K562 (cell line): ENCODE data around the gene SIX3. TPM values are rescaled to one million over a fixed set of nuclear protein-coding genes. Genes with fewer than 3 reads are reported as not detected.

Experiments
- ATAC-seq: fragments of 200-7000 bp; cut with Tn5 transposase; 3 replicates; pipeline ENCODE4 v1.9.1; 2020; ENCODE audit warnings: moderate library complexity
- BruUV-seq: library from RNA; stranded (reverse); fragments of 400-500 nt; replicated peaks from 2 replicates; lab custom pipeline; 2021; lab: Mats Ljungman, UMichigan
- CTCF ChIA-PET: fragments of 300-600 bp; formaldehyde crosslinking; extraction: SDS; loops from one replicate; lab custom pipeline; 2021; ENCODE audit warnings: low intra/inter-chr PET ratio; lab: Yijun Ruan, JAX
- POLR2A ChIA-PET: fragments of 300-600, 350-650 bp; sonication (Branson Sonifier 250); formaldehyde crosslinking; extraction: SDS; loops from one replicate; lab custom pipeline; 2021; ENCODE audit warnings: antibody characterized with exemption, inconsistent platforms; lab: Yijun Ruan, JAX
- DNase-seq, 4 experiments: peaks; one replicate each; pipeline versions ENCODE4 v3.0.0 to v3.0.0-alpha.2; 2011 to 2018; ENCODE audit warnings: low spot score in 3 of 4, mixed read lengths in 3 of 4; ENCODE audit errors: extremely low read depth in 1 of 4
- FAIRE-seq: peaks from 2 replicates; lab custom pipeline; 2011; peaks lifted over from hg19 to GRCh38; lab: Jason Lieb, UNC
- H2AFZ ChIP-seq: 2 replicates; pipeline ENCODE4 v1.6.0; 2011; ENCODE audit warnings: low read depth, low read length, control low read depth, inconsistent platforms
- H3K27ac ChIP-seq: fragments of 200-600 bp; 3 replicates; pipeline ENCODE4 v1.8.0; 2011; ENCODE audit warnings: low read depth, mild to moderate bottlenecking, control low read depth, inconsistent platforms, low read length, moderate library complexity, mixed read lengths; ENCODE audit errors: extremely low read depth
- H3K27me3 ChIP-seq, 2 experiments: fragments of 300-600 bp in 1 of 2; 2 replicates in 1 of 2; 3 replicates in 1 of 2; pipeline versions ENCODE4 v1.6.0 to v1.8.0; 2011; ENCODE audit warnings: inconsistent platforms in 2 of 2, low read length in 2 of 2, mild to moderate bottlenecking in 1 of 2, mixed read lengths in 1 of 2, moderate library complexity in 1 of 2; ENCODE audit not compliant: control insufficient read depth in 2 of 2, insufficient read depth in 2 of 2
- H3K36me3 ChIP-seq: fragments of 300-600 bp; 3 replicates; pipeline ENCODE4 v1.8.0; 2011; ENCODE audit warnings: mild to moderate bottlenecking, low read length, inconsistent platforms; ENCODE audit not compliant: control insufficient read depth, insufficient read depth
- H3K4me1 ChIP-seq, 2 experiments: fragments of 200-600 bp in 1 of 2; replicated peaks in 1 of 2; 2 replicates in 1 of 2; 3 replicates in 1 of 2; pipeline versions ENCODE4 v1.5.1 to v1.8.0; 2011; ENCODE audit warnings: inconsistent platforms in 2 of 2, low read length in 2 of 2, mild to moderate bottlenecking in 1 of 2, mixed read lengths in 1 of 2, moderate library complexity in 1 of 2; ENCODE audit not compliant: control insufficient read depth in 2 of 2, insufficient read depth in 2 of 2
- H3K4me2 ChIP-seq: 2 replicates; pipeline ENCODE4 v1.6.1; 2011; ENCODE audit warnings: low read length, control low read depth, inconsistent platforms, mixed read lengths; ENCODE audit not compliant: insufficient read depth
- H3K4me3 ChIP-seq: fragments of 200-600 bp; sonication (generic), shearing (Covaris generic); 2 replicates; pipeline ENCODE4 v1.5.1; 2016; ENCODE audit warnings: control low read depth, inconsistent platforms
- H3K79me2 ChIP-seq: fragments of 200-600 bp; 3 replicates; pipeline ENCODE4 v1.8.0; 2011; ENCODE audit warnings: low read length, inconsistent platforms; ENCODE audit not compliant: control insufficient read depth, insufficient read depth
- H3K9ac ChIP-seq, 2 experiments: 2 replicates each; pipeline versions ENCODE4 v1.6.0 to v1.6.1; 2011; ENCODE audit warnings: low read depth in 2 of 2, low read length in 2 of 2, control low read depth in 1 of 2, inconsistent platforms in 1 of 2, mild to moderate bottlenecking in 1 of 2, mixed read lengths in 1 of 2; ENCODE audit not compliant: insufficient read depth in 1 of 2
- H3K9me1 ChIP-seq: one replicate; pipeline ENCODE4 v1.6.0; 2011; ENCODE audit warnings: inconsistent platforms, mild to moderate bottlenecking, low read length, moderate library complexity; ENCODE audit not compliant: control insufficient read depth, insufficient read depth
- H3K9me3 ChIP-seq: replicated peaks from 2 replicates; pipeline ENCODE4 v1.5.1; 2011; ENCODE audit warnings: low read depth, low read length, inconsistent platforms; ENCODE audit not compliant: control insufficient read depth, insufficient read depth
- H4K20me1 ChIP-seq: replicated peaks from 2 replicates; pipeline ENCODE4 v1.6.1; 2011; ENCODE audit warnings: low read length, inconsistent platforms, mixed read lengths; ENCODE audit not compliant: control insufficient read depth, insufficient read depth
- BCOR ChIP-seq: fragments of 450-650 bp; IDR thresholded peaks from 2 replicates; pipeline ENCODE4 v1.6.1; 2016
- SAFB ChIP-seq: fragments of 200-400 bp; formaldehyde crosslinking; IDR thresholded peaks from 2 replicates; pipeline ENCODE4 v1.6.1; 2017; ENCODE audit warnings: low read depth, low read length, borderline replicate concordance
- ZBTB5 ChIP-seq: fragments of 450-650 bp; IDR thresholded peaks from 2 replicates; pipeline ENCODE4 v1.6.1; 2017; ENCODE audit warnings: antibody characterized with exemption
- ZNF175 ChIP-seq: fragments of 200-800 bp; sonication (Bioruptor generic); IDR thresholded peaks from 2 replicates; pipeline ENCODE4 v1.6.1; 2016; ENCODE audit warnings: low read depth, mild to moderate bottlenecking, missing genetic modification characterization, missing compliant biosample characterization
- ZNF518B ChIP-seq: fragments of 250-450 bp; sonication (Bioruptor Pico); IDR thresholded peaks from 2 replicates; pipeline ENCODE4 v1.5.0; 2021; ENCODE audit warnings: mild to moderate bottlenecking, moderate library complexity
- WGBS: fragments of 100-300 bp; shearing (Covaris generic); methylation state at CpG from one replicate; pipeline ENCODE4 v1.1.6; 2016; ENCODE audit warnings: low coverage, mixed read lengths; ENCODE audit not compliant: insufficient coverage; ENCODE audit errors: missing lambda C conversion rate; 5-methylcytosine and 5-hydroxymethylcytosine counted together
- in situ Hi-C: fragments of 300-500 bp; cut with MboI; formaldehyde crosslinking; loops from 4 replicates; pipeline ENCODE4 v1.15.0; 2018; ENCODE audit warnings: inconsistent platforms, mixed read lengths
- intact Hi-C: fragments of 100-400 bp; cut with micrococcal nuclease; formaldehyde crosslinking; loops from 2 replicates; pipeline ENCODE4 v1.14.2; 2022
- polyA plus RNA-seq, 8 experiments: library from polyadenylated mRNA; depleted of rRNA in 4 of 8; stranded (reverse) in 5 of 8; unstranded in 3 of 8; fragments of >200 nt; fragmentation: Nextera tagmentation in 2 of 8; fragmentation: Illumina TruSeq in 1 of 8; extraction: Ambion mirVana in 2 of 8; extraction: Trizol in 1 of 8; gene quantifications; 2 replicates each; pipeline versions ENCODE4 v1.2.1 to v1.2.3, GENCODE V29; 2011 to 2014; ENCODE audit warnings: inconsistent platforms in 1 of 8, missing spikeins in 1 of 8
- total RNA-seq, 7 experiments: library from RNA; depleted of rRNA in 6 of 7; stranded (reverse); fragments of >200 nt in 6 of 7; fragmentation: Illumina TruSeq in 2 of 7; extraction: Trizol in 2 of 7; gene quantifications; 2 replicates each; pipeline versions ENCODE4 v1.2.1 to v1.2.3, GENCODE V29; 2011 to 2021; ENCODE audit warnings: low replicate concordance in 1 of 7

Gene SIX3
- total and polyA plus RNA-seq, 9 of the 15 experiments (the other 6 are each of a cell fraction or from before 2014, with no cell fraction given) = not detected

GRCh38 chr2:44931198-44931780 lies 10.2 kb upstream of the SIX3 start:
- ChIA-PET CTCF (no interaction called here), POLR2A (no interaction called here)
- Histone ChIP-seq H3K36me3 (no peaks in the 10 kb centered on the region), H3K27ac (no peak overlapping the region), H3K27me3 (peaks cover 49 to 73% of the 10 kb centered on the region in 2 experiments; a peak in 3 of 5 replicates), H2AFZ (no peak overlapping the region), H3K4me2 (no peak overlapping the region), H3K4me3 (no peak overlapping the region), H3K79me2 (no peaks in the 10 kb centered on the region), H3K9ac (no peak overlapping the region), H4K20me1 (no peaks in the 10 kb centered on the region), H3K9me3 (no peaks in the 10 kb centered on the region), H3K9me1 (no peaks in the 10 kb centered on the region), H3K4me1 (peaks cover 0 to 10% of the 10 kb centered on the region in 2 experiments; a peak in 2 of 5 replicates)
- no peak for DNase-seq
- no peak for TF ChIP-seq ZNF518B
- TF ChIP-seq SAFB = no peak
- TF ChIP-seq ZNF175 (CRISPR knock-in tag) = no peak
- TF ChIP-seq ZBTB5 = no peak
- no peak for TF ChIP-seq BCOR
- no peak for ATAC-seq
- FAIRE-seq = no peak
- no TSS peak for BruUV-seq
- 6% methylated on average over 10 of the region's 10 CpGs for WGBS
- in situ Hi-C loops (no loop called here), intact Hi-C loops (no loop called here)
